Ureter (tissue), 1 donor: ENCODE results near the gene PDE1A. TPM values are rescaled to one million over a fixed set of nuclear protein-coding genes. Genes with fewer than 3 reads are reported as not detected.
"Not testable (repeated sequence)": the region's sequence is repeated elsewhere in the genome, so short reads cannot be mapped to it uniquely, and the experiment has no call there.

Experiments used
- DNase-seq: peaks from one replicate; pipeline ENCODE4 v3.0.0-alpha.2; 2020; ENCODE audit warnings: low spot score
- total RNA-seq: library from RNA; stranded (reverse); gene quantifications from one replicate; pipeline ENCODE4 v1.2.4, GENCODE V29; 2023
- donor health status: DM: yes; HTN: yes; CAD: no.

Gene PDE1A
- total RNA-seq, 1 donor from 2014 or later, result 9.7 TPM

- DNase-seq, result no peak
Observed at GRCh38 chr2:182358601-182359000, 68.2 kb downstream of the PDE1A start.

- no peak for DNase-seq
Observed at GRCh38 chr2:182355815-182356214, 71.0 kb downstream of the PDE1A start.

GRCh38 chr2:182351427-182351826, 75.4 kb downstream of the PDE1A start:
- DNase-seq, result no peak

- DNase-seq, result no peak
Observed at GRCh38 chr2:182349268-182349667, 77.6 kb downstream of the PDE1A start.

- no peak for DNase-seq
Observed at GRCh38 chr2:182345384-182345783, 81.5 kb downstream of the PDE1A start.

GRCh38 chr2:182330451-182331305, 96.2 kb downstream of the PDE1A start:
- DNase-seq, result no peak

- no peak for DNase-seq
Observed at GRCh38 chr2:182324665-182325064, 102.2 kb downstream of the PDE1A start.

- no peak for DNase-seq
Observed at GRCh38 chr2:182321096-182321495, 105.7 kb downstream of the PDE1A start.

- no peak for DNase-seq
Observed at GRCh38 chr2:182319556-182320505, 107.0 kb downstream of the PDE1A start.

GRCh38 chr2:182318466-182319220, 108.2 kb downstream of the PDE1A start:
- DNase-seq, result no peak

- no peak for DNase-seq
Observed at GRCh38 chr2:182316950-182317349, 109.9 kb downstream of the PDE1A start.

- DNase-seq, result no peak
Observed at GRCh38 chr2:182302972-182303371, 123.9 kb downstream of the PDE1A start.

GRCh38 chr2:182302174-182302573, 124.7 kb downstream of the PDE1A start:
- DNase-seq, result no peak

GRCh38 chr2:182301093-182301492, 125.7 kb downstream of the PDE1A start:
- DNase-seq, result no peak

GRCh38 chr2:182300608-182301007, 126.2 kb downstream of the PDE1A start:
- no peak for DNase-seq

- no peak for DNase-seq
Observed at GRCh38 chr2:182299632-182300031, 127.2 kb downstream of the PDE1A start.

- DNase-seq, result no peak
Observed at GRCh38 chr2:182298456-182298855, 128.4 kb downstream of the PDE1A start.

- no peak for DNase-seq
Observed at GRCh38 chr2:182291296-182291695, 135.5 kb downstream of the PDE1A start.

- no peak for DNase-seq
Observed at GRCh38 chr2:182283512-182283911, 143.3 kb downstream of the PDE1A start.

GRCh38 chr2:182281276-182281675, 145.6 kb downstream of the PDE1A start:
- no peak for DNase-seq

- no peak for DNase-seq
Observed at GRCh38 chr2:182280118-182280517, 146.7 kb downstream of the PDE1A start.

- not testable (repeated sequence) for DNase-seq
Observed at GRCh38 chr2:182276662-182277061, 150.2 kb downstream of the PDE1A start.
